KOPT-K1 (cell line): ENCODE measurements around the gene PAM.
"Not testable (repeated sequence)": the region's sequence is repeated elsewhere in the genome, so short reads cannot be mapped to it uniquely, and the experiment has no call there.

Experiments
- H3K27ac ChIP-seq: fragments of 200-600 bp; sonication (generic); 2 replicates; pipeline ENCODE4 v1.5.1; 2016; ENCODE audit warnings: antibody characterized with exemption, mild to moderate bottlenecking, low read depth, low read length; ENCODE audit not compliant: poor library complexity, severe bottlenecking
- H3K36me3 ChIP-seq: fragments of 200-600 bp; sonication (generic); 2 replicates; pipeline ENCODE4 v1.5.1; 2017; ENCODE audit warnings: antibody characterized with exemption, mild to moderate bottlenecking, low read length, moderate library complexity; ENCODE audit not compliant: insufficient read depth
- H3K9me3 ChIP-seq: fragments of 200-600 bp; sonication (generic); 2 replicates; pipeline ENCODE4 v1.5.1; 2017; ENCODE audit warnings: antibody characterized with exemption, low read length, mild to moderate bottlenecking; ENCODE audit not compliant: insufficient read depth, poor library complexity, severe bottlenecking

PAM gene

DNA sequence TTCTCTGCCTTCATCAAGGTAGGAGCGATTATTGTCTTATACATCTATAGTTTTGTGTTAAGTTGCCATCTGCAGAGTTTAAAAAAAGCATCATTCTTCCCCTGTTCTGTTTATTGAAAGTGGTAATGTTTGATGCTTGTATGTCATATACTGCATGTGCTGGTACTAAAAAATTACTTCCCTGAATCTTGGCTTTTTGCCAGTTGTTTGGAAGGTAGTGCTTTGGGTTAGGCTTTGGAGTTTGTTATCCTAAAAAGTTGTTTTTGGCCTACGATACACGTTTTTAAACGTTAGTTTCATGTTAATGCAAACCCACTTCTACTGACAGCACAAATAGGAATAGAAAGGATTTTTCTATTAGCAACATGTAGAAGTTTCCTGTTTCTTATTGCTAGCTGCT, 206.6 kb downstream of the PAM start:
- H3K27ac ChIP-seq: no peak overlapping the region
- no peaks in the 10 kb centered on the region for H3K36me3 ChIP-seq
- no peaks in the 10 kb centered on the region for H3K9me3 ChIP-seq

DNA sequence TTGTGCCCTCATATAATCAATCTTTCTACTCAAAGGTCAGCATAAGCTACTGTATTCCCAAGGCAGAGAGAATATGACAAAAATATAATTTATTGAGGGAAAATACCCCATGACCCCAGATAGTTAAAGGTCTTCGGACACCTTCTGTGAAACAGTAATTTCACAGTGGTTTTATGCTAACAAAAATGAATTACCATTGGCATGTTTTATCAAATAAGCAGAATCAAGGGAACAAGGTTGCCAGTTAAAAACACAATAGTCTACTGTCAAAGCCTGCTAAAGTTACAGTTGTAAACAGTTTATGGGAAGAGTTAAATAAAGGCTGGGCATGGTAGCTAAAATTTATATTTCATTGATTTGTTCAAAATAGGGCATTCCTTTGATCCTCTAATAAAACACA, 210.5 kb downstream of the PAM start:
- Histone ChIP-seq H3K36me3 (no peaks in the 10 kb centered on the region), H3K9me3 (no peaks in the 10 kb centered on the region), H3K27ac (no peak overlapping the region)

DNA sequence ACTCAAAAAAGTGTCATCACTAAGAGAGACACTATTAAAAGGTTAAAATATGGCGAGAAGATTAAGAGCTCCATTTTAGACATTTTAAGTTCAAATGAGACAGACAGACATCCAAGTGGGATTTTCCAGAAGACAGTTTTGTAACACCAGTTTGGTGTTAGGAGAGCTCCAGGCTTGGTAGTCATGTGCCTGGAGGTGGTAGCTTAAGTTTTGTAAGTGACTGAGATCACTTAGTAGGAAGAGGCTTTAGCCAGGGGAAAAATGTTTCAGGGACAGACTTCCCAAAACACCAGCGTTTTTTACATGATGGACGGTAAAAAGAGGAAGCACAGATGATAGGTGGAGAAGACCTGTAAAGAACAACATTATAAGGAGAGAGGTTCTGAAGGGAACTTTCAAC, 214.5 kb downstream of the PAM start:
- H3K27ac ChIP-seq: no peak overlapping the region
- H3K9me3 ChIP-seq: no peaks in the 10 kb centered on the region
- H3K36me3 ChIP-seq: no peaks in the 10 kb centered on the region

DNA sequence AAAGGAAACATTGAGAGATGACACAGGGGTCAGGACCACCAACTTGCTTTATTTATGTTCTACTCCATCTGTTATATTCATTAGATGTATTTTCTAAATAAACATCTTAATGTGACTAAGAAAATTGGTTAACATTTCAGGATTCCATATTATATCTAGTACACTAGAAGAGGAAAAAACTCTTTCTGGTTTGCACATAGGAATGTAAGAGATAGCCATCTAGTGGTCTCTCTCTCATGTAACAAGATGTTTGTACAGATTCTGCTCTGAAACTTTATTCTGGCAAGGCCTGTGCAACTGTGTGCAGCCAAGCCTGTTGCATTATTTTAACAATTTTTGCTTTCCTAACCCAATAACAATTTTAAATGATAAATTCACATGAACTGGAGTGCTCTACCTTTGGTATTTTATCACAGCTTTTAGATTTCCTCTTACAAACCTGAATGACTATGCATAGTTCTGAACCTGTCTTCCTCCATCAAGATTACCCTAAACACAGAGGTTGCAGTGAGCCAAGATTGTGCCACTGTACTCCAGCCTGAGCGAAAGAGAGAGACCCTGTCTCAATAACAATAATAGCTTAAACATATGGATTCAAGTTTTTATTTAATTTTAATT, 216.7 kb downstream of the PAM start:
- Histone ChIP-seq H3K9me3 (no peaks in the 10 kb centered on the region), H3K36me3 (no peaks in the 10 kb centered on the region), H3K27ac (no peak overlapping the region)

DNA sequence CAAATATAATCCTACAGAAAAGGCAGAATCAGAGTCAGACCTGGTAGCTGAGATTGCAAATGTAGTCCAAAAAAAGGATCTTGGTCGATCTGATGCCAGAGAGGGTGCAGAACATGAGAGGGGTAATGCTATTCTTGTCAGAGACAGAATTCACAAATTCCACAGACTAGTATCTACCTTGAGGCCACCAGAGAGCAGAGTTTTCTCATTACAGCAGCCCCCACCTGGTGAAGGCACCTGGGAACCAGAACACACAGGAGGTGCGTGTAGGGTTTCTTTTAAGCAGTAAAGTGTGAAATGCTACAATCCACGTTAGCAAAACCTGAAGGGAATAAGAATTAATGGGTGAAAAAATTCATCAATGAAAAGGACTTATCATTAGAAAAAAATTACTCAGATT, 219.1 kb downstream of the PAM start:
- Histone ChIP-seq H3K27ac (no peak overlapping the region), H3K9me3 (no peaks in the 10 kb centered on the region), H3K36me3 (no peaks in the 10 kb centered on the region)

DNA sequence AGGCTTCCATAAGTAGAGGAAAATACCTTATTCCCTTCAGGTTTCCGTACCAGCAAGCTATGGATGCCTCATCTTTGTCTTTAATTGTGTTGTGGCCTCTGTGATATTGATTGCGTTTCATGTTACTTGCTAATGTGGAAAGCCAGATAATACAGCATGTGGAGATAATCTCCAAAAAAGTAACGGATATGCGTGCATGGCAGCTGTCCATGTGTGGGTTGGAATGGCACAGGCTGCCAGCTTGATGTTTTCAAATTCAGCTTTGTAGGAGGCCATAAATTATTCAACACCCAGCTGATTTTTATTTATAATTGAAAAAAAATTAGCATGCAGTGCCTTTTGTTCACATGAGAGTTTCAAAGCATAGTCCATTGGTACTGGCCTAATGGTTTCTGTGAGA, 219.9 kb downstream of the PAM start:
- H3K36me3 ChIP-seq: no peaks in the 10 kb centered on the region
- H3K27ac ChIP-seq: no peak overlapping the region
- no peaks in the 10 kb centered on the region for H3K9me3 ChIP-seq

DNA sequence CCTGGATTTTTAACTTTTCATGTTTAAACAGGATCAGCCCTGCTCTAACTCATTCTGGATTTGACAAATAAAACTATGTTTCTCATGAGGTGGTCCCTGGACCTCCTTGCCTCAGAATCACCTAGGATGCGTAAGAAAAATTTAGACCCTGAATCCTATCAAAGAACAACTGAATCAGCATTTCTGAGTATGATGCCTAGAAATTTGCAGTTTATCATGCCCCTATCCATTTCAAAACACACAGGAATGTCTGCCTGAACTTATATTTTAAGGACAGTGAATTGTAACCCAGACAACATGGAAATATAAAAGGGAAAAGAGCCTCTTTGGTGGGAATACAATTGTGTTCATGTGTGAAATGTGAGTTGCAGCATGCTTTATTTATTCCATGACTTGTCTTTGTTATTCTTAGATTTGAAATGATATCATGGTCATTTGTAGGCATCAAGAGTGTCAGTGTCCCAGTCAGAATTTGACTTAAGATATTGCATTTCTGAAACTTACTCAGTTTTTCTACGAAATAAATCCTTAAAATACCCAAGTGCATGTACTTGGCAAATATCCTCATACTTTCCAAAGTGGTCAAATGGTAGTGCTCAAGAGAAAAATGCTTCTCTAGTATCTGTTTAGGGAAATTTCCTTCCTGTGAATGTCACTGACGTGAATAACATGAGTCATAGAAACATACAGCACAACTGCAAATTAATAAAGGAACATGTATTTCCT, 220.5 kb downstream of the PAM start:
- Histone ChIP-seq H3K9me3 (no peaks in the 10 kb centered on the region), H3K27ac (no peak overlapping the region), H3K36me3 (no peaks in the 10 kb centered on the region)

DNA sequence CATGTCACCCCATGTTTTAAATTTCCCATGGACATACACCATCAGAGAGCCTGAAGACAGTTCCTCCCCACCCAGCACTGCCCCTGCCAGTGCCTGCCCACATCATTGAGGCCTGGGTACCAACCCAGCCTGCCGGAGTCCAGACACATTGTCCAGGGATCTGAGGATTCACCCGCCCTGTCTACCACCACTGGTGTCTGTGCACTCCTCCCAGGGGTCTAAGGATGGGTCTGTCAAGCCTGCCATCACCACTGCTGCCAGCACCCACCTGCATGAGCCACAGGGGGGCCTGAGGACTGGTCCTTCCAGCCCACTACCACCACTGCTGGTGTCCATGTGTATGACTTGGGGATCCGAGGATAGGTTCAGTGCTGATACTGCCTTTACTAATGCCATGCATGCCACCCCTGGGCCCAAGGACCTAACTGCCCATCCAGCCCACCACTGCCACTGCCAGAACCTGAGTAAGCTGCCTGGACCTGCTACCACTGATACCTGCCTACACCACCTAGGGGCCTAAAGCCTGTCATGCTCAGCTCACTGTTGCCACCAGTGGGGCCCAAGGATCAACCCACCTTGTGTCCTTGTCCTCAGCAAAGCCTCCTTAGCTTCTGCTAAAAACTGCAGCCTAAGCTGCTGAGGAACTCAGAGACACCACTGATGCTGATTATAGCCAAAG, 227.0 kb downstream of the PAM start:
- H3K27ac ChIP-seq: no peak overlapping the region
- H3K36me3 ChIP-seq: no peaks in the 10 kb centered on the region
- peaks cover 5% of the 10 kb centered on the region for H3K9me3 ChIP-seq

DNA sequence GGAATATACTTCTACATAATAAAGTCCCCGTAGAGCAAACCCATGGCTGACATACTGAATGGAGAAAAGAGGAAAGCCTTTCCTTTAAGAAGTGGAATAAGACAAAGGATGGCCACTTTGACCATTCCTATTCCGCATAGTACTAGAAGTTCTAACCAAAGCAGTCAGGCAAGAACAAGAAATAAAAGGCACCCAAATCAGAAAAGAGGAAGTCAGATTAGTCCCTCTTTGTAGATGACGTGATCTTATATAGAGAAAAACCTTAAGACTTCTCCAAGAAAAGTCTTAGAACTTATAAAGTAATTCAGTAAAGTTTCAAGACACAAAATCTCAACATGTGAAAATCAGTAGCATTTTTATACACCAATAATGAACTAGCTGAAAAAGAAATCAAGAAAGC, 231.0 kb downstream of the PAM start:
- no peak overlapping the region for H3K27ac ChIP-seq
- H3K36me3 ChIP-seq: no peaks in the 10 kb centered on the region
- H3K9me3 ChIP-seq: peaks cover 5% of the 10 kb centered on the region

DNA sequence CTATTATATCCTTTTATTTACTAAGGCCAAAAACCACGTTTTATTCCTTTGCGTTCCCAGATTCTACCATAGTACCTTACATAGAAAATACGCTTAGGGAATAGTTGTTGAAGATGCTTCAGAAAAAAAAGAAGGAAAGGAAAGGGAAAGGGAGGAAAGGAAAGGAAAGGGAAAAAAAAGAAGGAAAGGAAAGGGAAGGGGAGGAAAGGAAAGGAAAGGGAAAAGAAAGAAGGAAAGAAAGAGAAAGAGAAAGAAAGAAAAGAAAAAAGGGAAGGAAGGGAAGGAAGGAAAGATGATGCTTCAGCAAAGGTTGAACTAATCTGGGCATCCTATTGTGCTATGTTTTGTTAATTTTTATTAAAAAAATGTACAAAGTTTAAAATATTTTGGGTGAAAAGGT, 233.4 kb downstream of the PAM start:
- H3K9me3 ChIP-seq: no peaks in the 10 kb centered on the region
- no peaks in the 10 kb centered on the region for H3K36me3 ChIP-seq
- no peak overlapping the region for H3K27ac ChIP-seq

DNA sequence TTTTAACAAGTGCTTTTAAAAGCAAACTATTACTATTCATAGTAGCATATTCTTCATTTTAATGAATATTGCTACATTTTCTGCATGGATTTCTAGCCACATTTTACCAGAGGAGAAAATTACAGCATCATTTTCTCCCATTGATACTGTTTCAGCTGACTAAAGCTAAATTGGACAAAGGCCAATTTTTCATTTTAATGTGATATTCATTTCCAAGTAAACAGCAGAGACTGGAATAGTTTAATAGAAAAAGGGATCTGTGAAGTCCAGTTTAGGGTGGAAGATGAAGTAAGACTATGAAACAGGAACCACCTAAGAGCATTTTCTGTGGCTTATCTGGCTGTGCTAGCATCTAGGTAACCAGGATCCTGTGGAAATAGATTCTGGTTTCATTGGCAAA, 236.7 kb downstream of the PAM start:
- H3K27ac ChIP-seq: no peak overlapping the region
- H3K9me3 ChIP-seq: no peaks in the 10 kb centered on the region
- H3K36me3 ChIP-seq: no peaks in the 10 kb centered on the region

DNA sequence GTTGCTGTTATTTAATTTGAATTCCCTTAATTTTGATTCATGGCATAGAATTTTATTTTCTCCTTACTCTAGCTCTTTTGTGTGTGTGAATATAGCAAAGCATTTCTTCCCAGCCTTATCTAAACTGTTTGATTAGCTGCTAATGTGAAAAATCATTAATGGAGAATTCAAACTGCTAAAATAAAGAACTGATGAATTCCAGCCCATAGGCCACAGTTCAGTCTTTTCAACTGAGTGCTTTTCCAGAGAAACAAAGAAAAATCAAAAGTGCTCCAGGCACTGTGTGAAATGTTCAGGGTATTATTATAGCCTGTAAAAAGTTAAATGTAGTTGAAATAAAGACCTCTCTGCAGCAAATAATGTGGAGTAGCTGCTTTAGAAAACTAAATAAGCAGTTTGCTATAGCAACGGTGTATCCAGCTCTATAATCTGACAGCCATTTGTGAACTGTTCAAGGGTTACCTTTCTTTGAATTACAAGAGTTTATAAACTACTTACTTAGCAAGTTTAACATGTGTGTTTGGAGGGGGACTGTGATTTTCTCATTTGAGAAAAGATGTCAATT, 241.0 kb downstream of the PAM start:
- Histone ChIP-seq H3K36me3 (no peaks in the 10 kb centered on the region), H3K9me3 (no peaks in the 10 kb centered on the region), H3K27ac (no peak overlapping the region)

DNA sequence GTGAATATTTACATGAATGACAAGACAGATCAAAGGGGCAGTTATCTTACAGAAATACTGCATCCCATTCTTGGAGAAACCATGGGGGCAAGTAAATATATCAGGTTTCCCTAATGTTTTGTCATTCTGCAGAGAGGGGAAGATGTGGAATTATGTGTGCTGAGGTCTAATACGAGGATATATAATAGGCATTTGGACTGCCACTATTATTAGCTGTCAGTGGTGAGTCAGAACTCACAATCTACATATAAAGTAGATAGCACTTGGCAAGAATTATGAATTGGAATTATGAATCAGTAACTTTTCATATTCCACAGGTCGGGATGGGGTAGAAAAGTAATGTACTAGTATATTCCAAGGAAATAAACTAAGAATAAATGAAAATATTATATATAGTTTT, 243.1 kb downstream of the PAM start:
- H3K9me3 ChIP-seq: no peaks in the 10 kb centered on the region
- H3K36me3 ChIP-seq: no peaks in the 10 kb centered on the region
- no peak overlapping the region for H3K27ac ChIP-seq

DNA sequence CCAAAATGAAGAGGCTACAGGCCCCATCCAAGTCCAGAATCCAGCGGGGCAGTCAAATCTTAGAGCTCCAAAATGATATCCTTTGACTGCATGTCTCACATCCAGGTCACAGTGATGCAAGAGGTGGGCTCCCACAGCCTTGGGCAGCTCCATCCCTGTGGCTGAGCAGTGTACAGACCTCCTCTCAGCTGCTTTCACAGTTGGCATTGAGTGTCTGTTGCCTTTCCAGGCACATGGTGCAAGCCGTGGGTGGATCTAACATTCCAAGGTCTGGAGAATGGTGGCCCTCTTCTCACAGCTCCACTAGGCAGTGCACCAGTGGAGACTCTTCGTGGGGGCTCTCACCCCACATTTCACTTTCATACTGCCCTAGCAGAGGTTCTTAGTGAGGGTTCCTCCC, 244.1 kb downstream of the PAM start:
- H3K27ac ChIP-seq: no peak overlapping the region
- H3K36me3 ChIP-seq: no peaks in the 10 kb centered on the region
- H3K9me3 ChIP-seq: no peaks in the 10 kb centered on the region

DNA sequence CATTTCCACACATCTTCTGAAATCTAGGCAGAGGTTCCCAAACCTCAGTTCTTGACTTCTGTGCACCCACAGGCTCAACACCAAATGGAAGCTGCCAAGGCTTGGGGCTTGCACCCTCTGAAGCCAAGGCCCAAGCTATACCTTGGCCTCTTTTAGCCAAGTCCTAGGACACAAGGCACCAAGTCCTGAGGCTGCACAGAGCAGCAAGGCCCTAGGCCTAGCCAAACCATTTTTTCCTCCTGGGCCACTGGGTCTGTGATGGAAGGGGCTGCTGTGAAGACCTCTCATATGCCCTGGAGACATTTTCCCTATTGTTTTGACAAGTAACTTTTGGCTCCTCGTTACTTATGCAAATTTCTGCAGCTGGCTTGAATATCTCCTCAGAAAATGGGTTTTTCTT, 244.5 kb downstream of the PAM start:
- not testable (repeated sequence) for H3K36me3 ChIP-seq, H3K9me3 ChIP-seq, H3K27ac ChIP-seq
